Activated naive CD4-positive, alpha-beta T cell treated with anti-CD3 and anti-CD28 coated beads, Interleukin-2, amount 50 U/mL, for 24 hours (primary cell): Measurements from ENCODE around the gene EXOSC7.

Experiments used
- H3K27ac Mint-ChIP-seq: one replicate; pipeline ENCODE4 v1.8.0; 2021; ENCODE audit warnings: mild to moderate bottlenecking, mixed read lengths
- H3K27me3 Mint-ChIP-seq: one replicate; pipeline ENCODE4 v1.8.0; 2021; ENCODE audit warnings: mixed read lengths
- H3K36me3 Mint-ChIP-seq: one replicate; pipeline ENCODE4 v1.8.0; 2021; ENCODE audit warnings: mixed read lengths
- H3K4me1 Mint-ChIP-seq: one replicate; pipeline ENCODE4 v1.8.0; 2021; ENCODE audit warnings: mixed read lengths
- H3K4me3 Mint-ChIP-seq: one replicate; pipeline ENCODE4 v1.8.0; 2021; ENCODE audit warnings: mild to moderate bottlenecking, mixed read lengths
- H3K9me3 Mint-ChIP-seq: one replicate; pipeline ENCODE4 v1.8.0; 2021; ENCODE audit warnings: mixed read lengths

Gene EXOSC7

DNA sequence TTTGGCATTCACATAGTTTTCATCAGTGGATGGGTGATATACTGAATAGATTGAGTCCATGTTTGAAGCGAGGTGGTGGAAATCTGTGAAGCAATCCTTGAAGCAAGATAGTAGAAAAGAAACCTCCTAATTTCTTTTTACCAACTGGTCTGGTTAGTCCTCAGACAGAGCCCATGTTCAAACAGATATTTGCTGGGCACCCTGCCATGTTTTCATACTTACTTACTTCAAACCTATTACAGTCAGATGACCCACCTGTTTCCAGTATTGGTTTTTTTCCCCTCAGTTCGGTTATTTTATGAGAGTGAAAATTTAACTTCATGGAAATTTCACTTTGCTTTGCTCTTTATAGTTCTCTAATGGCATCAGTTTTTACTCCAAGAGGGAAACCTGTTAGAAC, 23.7 kb downstream of the EXOSC7 start:
- H3K27ac Mint-ChIP-seq = no peak overlapping the region
- peaks cover 55% of the 10 kb centered on the region for H3K4me1 Mint-ChIP-seq

DNA sequence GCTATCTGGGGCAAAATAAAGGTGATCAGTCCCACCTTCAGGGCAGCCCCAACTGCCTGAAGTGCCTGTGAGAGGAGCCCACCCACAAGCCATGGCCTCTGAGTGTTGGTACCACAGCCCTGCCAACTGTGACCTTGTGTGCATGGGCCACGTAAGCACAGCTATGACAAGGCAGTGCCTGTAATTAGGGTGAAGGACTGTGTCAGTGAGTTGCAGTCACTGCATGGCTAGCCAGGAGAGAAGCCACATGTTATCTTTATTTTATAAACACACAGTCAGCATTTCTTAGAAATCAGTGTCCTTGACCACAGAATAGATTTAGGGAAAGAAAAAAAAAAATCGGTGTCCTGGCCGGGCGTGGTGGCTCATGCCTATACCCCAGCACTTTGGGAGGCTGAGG, 24.8 kb downstream of the EXOSC7 start:
- Mint-ChIP-seq H3K4me3 (no peak overlapping the region), H3K9me3 (peaks cover 4% of the 10 kb centered on the region), H3K27me3 (no peaks in the 10 kb centered on the region), H3K4me1 (peaks cover 55% of the 10 kb centered on the region), H3K27ac (no peak overlapping the region), H3K36me3 (peaks cover 30% of the 10 kb centered on the region)

More for the DNA sequence above, 23.7 kb downstream of the EXOSC7 start:
- peaks cover 1% of the 10 kb centered on the region for H3K9me3 Mint-ChIP-seq
- peaks cover 20% of the 10 kb centered on the region for H3K36me3 Mint-ChIP-seq
- no peak overlapping the region for H3K4me3 Mint-ChIP-seq
- no peaks in the 10 kb centered on the region for H3K27me3 Mint-ChIP-seq

DNA sequence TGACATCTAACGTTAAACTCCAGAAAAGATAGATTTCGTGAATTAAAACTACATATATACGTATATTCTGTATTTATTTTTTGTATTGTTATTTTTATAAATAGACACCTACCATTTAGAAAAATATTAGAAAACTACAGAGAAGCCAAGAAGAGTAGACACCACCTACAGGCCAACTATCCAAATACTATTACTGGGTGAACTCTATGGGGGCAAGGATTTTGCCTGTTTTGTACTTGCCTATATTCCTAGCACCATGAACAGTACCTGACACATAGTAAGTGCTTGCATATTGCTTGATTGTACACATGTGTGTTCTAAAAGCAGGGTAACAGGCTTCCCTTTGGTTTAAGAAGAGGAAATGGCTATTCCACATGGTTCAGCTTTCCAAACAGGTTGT, 25.7 kb downstream of the EXOSC7 start:
- Mint-ChIP-seq H3K9me3 (peaks cover 4% of the 10 kb centered on the region), H3K36me3 (peaks cover 29% of the 10 kb centered on the region), H3K4me1 (peaks cover 47% of the 10 kb centered on the region), H3K27ac (no peak overlapping the region), H3K27me3 (no peaks in the 10 kb centered on the region), H3K4me3 (no peak overlapping the region)

DNA sequence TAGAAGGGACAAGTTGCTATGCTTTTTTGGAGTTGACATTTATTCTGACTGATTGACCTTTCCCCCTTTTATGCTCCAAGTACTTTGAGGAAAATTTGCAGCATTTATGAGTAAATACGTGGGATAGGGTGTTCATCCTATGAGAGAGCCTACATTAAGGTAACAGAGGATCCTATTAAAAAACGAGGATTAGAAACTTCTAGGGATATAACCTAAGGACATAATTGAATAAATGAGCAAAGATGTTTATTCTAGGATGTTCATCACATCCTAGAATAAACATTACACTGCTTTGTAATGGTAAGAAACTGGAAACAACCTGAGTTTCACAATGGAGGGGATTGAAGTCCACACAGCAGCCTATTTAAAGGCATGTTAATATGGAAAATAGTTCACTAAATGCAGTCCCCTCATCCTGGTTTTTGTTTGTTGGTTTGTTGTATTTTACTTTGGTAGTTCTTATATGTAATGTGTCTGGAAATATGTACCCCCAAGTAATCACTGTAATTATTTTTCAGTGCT, 26.2 kb downstream of the EXOSC7 start:
- no peak overlapping the region for H3K27ac Mint-ChIP-seq

DNA sequence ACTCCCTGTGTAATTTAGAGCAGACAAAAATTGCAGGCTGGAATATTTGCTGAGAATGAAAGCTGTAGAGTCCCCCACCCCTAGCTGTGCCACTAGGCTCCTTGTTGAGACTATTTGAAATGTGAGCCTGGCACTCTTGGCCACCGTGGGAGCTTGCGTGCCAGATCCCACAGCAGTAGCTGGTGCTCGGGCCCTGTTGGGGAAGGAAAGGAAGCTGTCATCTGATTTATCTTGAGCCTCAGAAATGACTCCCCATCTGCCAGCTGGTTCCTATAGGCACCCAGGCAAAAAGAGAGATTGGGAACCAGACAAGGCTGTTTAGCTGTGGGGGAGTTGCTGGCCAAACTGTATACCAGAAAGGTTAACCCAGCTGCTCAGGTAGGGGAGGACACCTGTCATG, 26.7 kb downstream of the EXOSC7 start:
- no peak overlapping the region for H3K4me3 Mint-ChIP-seq
- H3K27me3 Mint-ChIP-seq = no peaks in the 10 kb centered on the region
- peaks cover 4% of the 10 kb centered on the region for H3K9me3 Mint-ChIP-seq
- peaks cover 43% of the 10 kb centered on the region for H3K4me1 Mint-ChIP-seq
- H3K27ac Mint-ChIP-seq = peak overlapping the region; percentile 55
- peaks cover 34% of the 10 kb centered on the region for H3K36me3 Mint-ChIP-seq

More for the DNA sequence above, 26.2 kb downstream of the EXOSC7 start:
- Mint-ChIP-seq H3K4me3 (no peak overlapping the region), H3K27me3 (no peaks in the 10 kb centered on the region), H3K4me1 (peaks cover 47% of the 10 kb centered on the region), H3K9me3 (peaks cover 4% of the 10 kb centered on the region), H3K36me3 (peaks cover 33% of the 10 kb centered on the region)

DNA sequence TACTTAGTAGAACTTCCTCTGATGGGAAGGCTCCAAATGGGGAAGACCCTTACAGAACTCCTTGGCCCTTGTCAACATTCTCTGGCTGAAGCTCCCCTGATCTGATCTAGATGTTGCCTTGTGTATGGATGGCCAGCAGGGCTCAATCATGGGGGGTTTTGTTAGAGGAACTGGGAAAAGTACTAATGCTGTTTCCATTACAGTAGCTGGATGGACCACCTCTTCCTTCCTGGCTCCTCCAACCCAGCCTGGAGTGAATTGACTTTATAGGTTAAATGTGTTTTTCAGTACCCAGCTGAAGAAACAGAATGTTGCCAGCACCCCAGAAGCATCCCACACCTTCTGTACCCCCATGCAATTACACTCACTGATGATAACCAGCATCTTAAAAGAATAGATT, 27.4 kb downstream of the EXOSC7 start:
- Mint-ChIP-seq H3K27ac (no peak overlapping the region), H3K4me1 (peaks cover 48% of the 10 kb centered on the region), H3K4me3 (no peak overlapping the region), H3K36me3 (peaks cover 36% of the 10 kb centered on the region), H3K9me3 (peaks cover 4% of the 10 kb centered on the region), H3K27me3 (no peaks in the 10 kb centered on the region)

DNA sequence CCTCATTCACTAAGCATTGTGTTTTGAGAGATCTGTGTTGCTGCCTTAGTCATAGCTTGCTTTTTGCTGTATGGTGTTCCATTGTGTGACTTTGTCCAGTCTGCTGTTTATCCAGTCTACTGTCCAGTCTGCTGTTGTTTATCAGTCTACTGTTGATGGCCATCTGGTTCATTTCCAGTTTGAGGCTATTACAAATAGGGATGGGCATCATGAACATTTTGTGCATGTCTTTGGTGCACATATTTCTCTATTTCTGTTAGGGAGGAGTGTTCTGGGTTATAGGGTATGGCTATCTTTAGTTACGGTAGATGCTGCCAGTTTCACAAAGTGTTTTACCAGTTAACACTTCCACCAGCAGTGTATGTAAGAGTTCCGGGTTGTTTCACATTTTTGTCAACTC, 27.8 kb downstream of the EXOSC7 start:
- no peak overlapping the region for H3K27ac Mint-ChIP-seq
- H3K27me3 Mint-ChIP-seq = no peaks in the 10 kb centered on the region
- no peak overlapping the region for H3K4me3 Mint-ChIP-seq
- H3K4me1 Mint-ChIP-seq = peaks cover 51% of the 10 kb centered on the region
- H3K9me3 Mint-ChIP-seq = peaks cover 4% of the 10 kb centered on the region
- H3K36me3 Mint-ChIP-seq = peaks cover 36% of the 10 kb centered on the region

DNA sequence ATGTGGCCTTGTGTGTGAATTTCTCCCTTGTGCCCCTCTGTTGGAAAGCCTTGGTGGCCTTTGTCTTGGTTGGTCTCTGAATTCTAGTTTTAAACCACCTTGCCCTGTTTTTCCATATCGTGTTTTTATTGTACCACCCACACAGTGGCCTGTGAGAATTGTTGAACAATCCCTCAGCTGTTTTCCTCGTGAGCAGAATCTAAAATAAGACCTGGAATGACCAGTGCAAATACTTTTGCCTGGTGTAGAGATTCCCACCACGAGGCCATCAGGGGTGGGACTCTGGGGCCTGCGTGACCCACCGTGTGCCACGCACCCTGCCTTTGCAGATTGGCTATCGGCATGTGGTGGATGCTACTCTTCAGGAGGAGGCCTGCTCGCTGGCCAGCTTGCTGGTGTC, 31.0 kb downstream of the EXOSC7 start:
- Mint-ChIP-seq H3K36me3 (peaks cover 37% of the 10 kb centered on the region), H3K4me3 (peak overlapping the region; percentile 42), H3K4me1 (peaks cover 56% of the 10 kb centered on the region), H3K27me3 (no peaks in the 10 kb centered on the region), H3K27ac (peak overlapping the region; percentile 65), H3K9me3 (peaks cover 4% of the 10 kb centered on the region)

DNA sequence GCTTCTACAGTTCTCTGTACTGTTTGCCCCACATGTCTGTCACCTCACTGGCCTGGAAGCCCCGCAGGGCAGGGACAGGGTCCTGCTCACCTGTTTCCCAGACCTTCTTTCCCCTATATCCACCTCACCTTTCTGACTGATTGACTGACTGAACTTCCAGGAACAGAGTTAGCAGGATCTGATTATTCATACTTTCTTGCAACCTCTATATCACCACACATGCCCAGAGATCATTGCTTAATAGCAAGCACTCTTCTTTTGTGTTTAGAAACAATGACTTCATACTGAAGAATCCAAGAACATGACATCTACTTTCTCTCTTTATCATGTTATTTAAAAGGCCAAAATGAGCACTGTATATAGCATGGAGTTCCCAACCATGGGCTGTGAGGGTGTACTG, 32.1 kb downstream of the EXOSC7 start:
- Mint-ChIP-seq H3K36me3 (peaks cover 39% of the 10 kb centered on the region), H3K4me3 (no peak overlapping the region), H3K27ac (no peak overlapping the region), H3K4me1 (peaks cover 46% of the 10 kb centered on the region), H3K27me3 (no peaks in the 10 kb centered on the region), H3K9me3 (peaks cover 4% of the 10 kb centered on the region)

DNA sequence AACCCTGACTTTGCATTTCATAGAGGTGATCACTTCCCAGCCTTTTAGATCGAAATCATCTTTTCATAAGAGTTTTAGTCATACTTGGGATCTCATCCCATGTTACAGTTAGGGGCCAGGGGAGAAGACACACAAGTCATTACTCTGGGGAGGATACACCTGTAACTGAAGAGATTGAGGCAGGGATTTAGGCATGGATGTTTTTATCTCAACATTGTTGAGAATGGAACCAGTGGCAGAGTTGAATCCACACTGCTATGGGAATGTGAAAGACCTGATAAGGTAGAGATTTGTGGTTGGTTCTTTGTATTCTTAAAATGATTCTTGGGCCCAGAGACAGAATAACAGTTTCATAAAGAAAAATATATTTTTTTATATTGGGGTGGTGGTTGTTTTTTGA, 33.8 kb downstream of the EXOSC7 start:
- Mint-ChIP-seq H3K4me3 (no peak overlapping the region), H3K36me3 (peaks cover 37% of the 10 kb centered on the region), H3K4me1 (peaks cover 33% of the 10 kb centered on the region), H3K9me3 (peaks cover 2% of the 10 kb centered on the region), H3K27ac (no peak overlapping the region), H3K27me3 (no peaks in the 10 kb centered on the region)

DNA sequence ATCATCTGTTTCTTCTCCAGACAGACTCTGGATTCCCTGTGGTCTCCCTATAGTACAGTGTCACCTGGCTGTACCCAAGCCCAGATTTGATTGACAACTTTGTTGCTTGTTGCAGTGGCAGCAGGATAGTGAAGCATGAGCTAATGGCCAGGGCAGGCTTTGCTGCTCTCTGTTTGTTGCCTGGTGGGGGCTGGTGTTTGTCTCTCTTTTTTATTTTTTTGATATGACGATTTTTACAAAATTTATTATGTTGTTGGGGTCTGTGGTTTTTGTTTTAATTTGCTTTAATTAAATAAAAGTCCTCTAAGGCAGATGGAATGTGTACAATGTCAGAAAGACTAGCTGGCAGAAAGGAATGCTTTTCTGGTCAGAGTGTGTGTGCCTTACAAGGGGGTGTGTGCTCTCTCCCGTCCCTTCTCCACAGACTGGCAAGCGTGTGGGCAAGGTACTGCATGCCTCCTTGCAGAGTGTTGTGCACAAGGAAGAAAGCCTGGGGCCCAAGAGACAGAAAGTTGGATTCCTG, 34.8 kb downstream of the EXOSC7 start:
- Mint-ChIP-seq H3K27me3 (no peaks in the 10 kb centered on the region), H3K27ac (no peak overlapping the region)

DNA sequence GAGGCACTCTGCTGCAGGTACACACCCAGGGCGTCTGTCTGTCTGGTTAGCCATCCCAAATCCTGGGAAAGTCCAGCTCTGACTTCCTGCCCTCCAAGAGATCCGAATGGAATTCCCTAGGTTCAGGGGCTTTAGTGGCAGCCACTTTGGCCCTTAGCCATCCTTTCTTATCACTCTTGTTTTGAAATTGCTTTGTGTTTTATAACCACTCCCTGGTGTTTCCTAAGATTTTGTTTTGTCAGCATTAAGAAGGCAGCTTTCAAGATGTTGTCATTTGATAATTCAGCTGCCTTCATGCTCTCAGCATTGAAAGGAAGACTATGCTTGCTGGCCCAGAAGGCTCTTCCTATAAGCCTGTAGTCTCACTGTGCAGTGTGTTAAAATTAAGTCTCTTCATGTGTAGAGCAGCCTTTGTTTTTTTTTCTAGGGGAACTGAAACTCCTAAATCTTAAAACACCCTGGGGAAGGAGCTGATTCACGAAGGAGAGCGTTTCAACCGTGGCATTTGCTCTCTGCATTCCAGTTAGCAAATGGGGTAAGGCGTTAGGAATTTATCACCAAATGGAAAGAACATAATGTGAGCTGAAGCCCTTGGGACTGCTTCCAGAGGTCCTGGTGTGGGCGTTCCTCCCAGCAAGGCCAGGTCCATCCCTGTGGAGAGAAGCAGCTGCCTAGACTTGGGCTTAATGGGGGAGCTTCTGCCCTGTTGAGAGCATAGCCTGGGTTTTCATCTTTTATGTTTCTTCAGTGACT, 35.9 kb downstream of the EXOSC7 start:
- H3K4me3 Mint-ChIP-seq = no peak overlapping the region
- H3K27ac Mint-ChIP-seq = no peak overlapping the region

More for the DNA sequence above, 34.8 kb downstream of the EXOSC7 start:
- Mint-ChIP-seq H3K4me1 (peaks cover 23% of the 10 kb centered on the region), H3K36me3 (peaks cover 31% of the 10 kb centered on the region), H3K4me3 (no peak overlapping the region), H3K9me3 (no peaks in the 10 kb centered on the region)

DNA sequence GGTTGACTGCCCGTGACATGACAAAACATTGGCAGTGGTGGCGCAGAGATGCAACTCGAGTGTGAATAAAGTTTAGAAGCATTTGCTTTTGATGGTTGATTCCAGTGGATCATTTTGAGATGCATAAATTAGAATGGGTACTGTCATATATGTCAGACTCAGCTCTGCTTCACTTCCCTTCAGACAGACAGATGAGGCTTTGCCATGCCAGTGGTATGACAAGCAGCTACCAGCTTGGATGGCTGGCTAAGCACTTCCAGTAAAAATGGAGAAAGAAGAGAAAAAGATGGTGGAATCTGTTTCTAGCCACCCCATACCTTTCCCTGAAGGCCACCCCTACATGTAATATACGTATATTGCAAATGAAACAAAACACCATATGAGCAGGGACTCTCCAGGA, 36.5 kb downstream of the EXOSC7 start:
- Mint-ChIP-seq H3K36me3 (peaks cover 29% of the 10 kb centered on the region), H3K4me1 (peaks cover 19% of the 10 kb centered on the region), H3K27ac (no peak overlapping the region), H3K27me3 (no peaks in the 10 kb centered on the region), H3K4me3 (no peak overlapping the region), H3K9me3 (no peaks in the 10 kb centered on the region)

More for the DNA sequence above, 35.9 kb downstream of the EXOSC7 start:
- no peaks in the 10 kb centered on the region for H3K27me3 Mint-ChIP-seq
- peaks cover 33% of the 10 kb centered on the region for H3K36me3 Mint-ChIP-seq
- H3K9me3 Mint-ChIP-seq = no peaks in the 10 kb centered on the region
- peaks cover 23% of the 10 kb centered on the region for H3K4me1 Mint-ChIP-seq

DNA sequence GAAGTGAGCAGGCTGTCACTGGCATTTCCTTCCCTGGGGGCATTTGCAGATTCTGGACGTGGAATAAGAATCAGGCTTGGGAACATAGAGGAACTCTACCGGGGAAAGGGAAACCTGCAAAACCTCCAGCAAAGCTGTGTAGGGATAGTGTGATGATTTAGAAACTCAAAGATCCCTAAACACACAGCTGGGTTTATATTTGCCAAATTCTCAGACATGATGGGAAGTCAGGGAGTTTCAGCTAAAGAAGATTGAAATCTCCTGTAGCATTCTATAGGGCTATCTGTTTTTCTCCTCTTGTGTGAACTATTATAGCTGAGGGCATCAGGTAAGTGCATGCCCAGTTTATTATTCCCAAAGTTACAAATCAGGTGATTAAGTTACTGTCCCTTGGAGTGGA, 40.9 kb downstream of the EXOSC7 start:
- H3K9me3 Mint-ChIP-seq = no peaks in the 10 kb centered on the region
- no peak overlapping the region for H3K4me3 Mint-ChIP-seq
- H3K27me3 Mint-ChIP-seq = no peaks in the 10 kb centered on the region
- peaks cover 24% of the 10 kb centered on the region for H3K4me1 Mint-ChIP-seq
- no peak overlapping the region for H3K27ac Mint-ChIP-seq
- H3K36me3 Mint-ChIP-seq = peaks cover 21% of the 10 kb centered on the region

DNA sequence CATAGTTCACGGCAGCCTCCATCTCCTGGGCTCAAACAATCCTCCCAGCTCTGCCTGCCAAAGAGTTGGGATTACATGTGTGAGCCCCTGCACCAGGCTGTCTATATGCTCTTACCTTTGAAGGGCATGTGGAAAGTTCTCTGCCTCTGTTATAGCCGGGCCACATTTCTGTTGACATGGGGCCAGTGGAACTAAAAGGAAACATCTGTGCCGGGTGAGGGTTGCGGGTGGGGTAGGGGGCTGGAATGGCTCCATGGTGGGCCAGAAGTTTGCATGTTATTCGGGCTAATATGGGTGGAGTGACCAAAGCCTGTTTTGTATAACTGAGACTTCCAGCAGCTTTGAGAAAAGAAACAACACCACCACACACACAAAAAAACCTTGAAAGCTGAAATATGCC, 41.8 kb downstream of the EXOSC7 start:
- no peaks in the 10 kb centered on the region for H3K27me3 Mint-ChIP-seq
- H3K4me1 Mint-ChIP-seq = peaks cover 25% of the 10 kb centered on the region
- peaks cover 17% of the 10 kb centered on the region for H3K36me3 Mint-ChIP-seq
- no peak overlapping the region for H3K4me3 Mint-ChIP-seq
- no peaks in the 10 kb centered on the region for H3K9me3 Mint-ChIP-seq
- H3K27ac Mint-ChIP-seq = no peak overlapping the region

DNA sequence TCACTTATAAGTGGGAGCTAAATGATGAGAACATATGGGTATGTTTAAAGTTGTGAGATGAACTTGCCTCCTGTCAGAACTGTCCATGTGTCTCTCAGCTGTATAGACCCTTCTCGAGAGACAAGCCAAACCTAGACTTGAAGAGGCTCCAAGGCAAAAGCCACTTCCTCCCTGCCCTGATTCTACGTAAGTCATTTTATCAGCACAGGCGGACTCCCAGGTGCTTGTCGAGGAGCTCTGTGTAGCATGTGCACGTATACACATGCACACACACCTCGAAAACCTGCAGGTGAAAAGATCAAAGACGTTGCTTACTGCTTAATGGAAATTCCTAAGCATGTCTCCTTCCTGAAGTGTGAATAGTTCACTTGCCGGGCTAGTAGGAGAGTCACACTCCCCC, 44.5 kb downstream of the EXOSC7 start:
- Mint-ChIP-seq H3K27ac (peak overlapping the region; percentile 19), H3K27me3 (no peaks in the 10 kb centered on the region)

More for the DNA sequence above, 44.5 kb downstream of the EXOSC7 start:
- Mint-ChIP-seq H3K4me3 (no peak overlapping the region), H3K36me3 (peaks cover 4% of the 10 kb centered on the region), H3K9me3 (no peaks in the 10 kb centered on the region), H3K4me1 (peaks cover 25% of the 10 kb centered on the region)
